K562 treated with DMSO at 1 percent for 4 hours (cell line): ENCODE results near the gene METTL3. TPM values are rescaled to one million over a fixed set of nuclear protein-coding genes. Genes with fewer than 3 reads are reported as not detected.

Source experiments
- total RNA-seq: library from RNA; unstranded; fragments of 300-600 nt; gene quantifications from 2 replicates; pipeline ENCODE4 v1.2.3, GENCODE V29; 2022; ENCODE audit not compliant: insufficient read depth

Gene METTL3
- total RNA-seq: 38.4 and 46.2 TPM in 2 replicates

DNA sequence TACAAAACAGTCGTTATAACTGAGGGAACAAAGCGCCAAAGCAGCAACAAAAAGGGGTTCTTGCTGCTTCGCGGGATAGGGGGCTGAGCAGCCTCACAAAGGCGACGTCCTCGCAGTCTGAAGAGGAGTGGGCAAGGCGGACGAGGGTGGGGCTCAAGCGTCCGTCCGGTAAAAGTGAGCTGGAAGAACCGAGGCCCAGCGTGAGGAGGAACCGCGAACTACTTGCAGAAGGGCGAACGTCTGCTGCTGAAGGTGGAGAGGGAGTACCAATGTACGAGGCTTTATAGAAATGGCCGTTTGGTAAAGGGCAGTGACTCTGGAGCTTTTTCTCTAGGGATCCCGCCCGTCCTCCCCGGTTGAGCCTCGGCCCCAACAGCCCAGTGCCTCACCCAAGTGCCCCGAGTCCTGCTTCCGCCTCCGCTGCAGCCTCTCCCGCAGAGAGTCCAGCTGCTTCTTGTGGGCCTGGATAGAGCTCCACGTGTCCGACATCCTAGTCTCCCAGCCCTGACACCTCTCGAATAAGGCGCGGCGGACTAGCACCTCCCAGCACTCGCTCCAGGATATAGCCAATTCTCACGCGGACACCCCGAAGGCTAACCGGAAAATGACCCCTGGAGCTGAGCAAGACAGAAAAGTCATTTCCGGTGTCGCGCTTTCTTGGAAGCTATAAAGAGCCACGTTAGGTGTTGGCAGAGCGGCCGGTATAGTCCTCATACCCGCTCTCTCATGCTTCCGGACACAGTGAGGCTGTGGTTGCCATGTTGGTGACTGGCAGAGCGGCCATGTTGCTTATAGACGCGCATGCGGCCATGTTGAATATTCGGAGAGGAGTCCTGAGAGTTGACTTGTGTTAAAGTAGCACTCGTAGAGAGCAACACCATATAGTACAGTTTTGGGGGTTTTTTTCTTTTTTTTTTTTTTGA, at the start of gene METTL3:
Gene METTL3 (minus strand): TSS at position 606 of the 923 bp plus-strand sequence. CDS start 117 bp downstream, at position 489.

DNA sequence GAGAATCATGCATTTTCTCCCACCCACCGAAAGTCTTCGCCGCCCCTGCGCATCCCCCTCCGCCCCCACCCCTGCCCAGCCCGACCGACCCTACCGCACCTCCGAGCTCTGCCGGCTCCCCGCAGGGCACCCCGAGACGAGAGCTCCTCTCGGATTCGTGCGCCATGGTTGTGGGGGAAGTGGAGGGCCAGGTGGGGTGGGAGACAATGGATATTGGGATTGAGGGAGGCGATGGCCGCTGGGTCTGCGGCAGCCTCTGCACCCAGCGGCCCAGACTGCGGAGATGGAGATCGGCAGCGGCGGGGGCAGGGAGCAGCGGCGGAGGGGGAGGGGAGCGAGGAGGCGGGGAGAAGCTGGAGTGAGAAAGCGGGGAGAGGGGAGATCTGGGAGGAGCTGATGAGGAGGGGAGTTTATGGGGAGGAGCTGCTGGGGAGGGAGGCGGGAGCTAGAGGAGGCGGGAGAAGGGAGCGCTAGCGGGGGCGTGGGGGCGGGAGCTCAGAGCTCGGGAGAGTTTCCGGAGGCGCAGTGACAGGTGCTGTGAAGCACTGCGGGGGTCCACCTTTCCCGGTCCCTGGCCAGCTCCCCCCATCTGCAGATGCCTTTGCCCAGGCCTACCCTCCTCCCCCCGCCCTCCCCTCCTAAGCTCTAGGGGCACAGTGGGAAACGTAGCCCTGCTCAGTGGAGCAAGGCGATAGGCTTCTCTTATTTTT, 15.0 kb upstream of the METTL3 start, which contains the start of gene SALL2:
Gene SALL2 (minus strand): TSS at position 385 of the 710 bp plus-strand sequence. CDS start 219 bp downstream, at position 166.

DNA sequence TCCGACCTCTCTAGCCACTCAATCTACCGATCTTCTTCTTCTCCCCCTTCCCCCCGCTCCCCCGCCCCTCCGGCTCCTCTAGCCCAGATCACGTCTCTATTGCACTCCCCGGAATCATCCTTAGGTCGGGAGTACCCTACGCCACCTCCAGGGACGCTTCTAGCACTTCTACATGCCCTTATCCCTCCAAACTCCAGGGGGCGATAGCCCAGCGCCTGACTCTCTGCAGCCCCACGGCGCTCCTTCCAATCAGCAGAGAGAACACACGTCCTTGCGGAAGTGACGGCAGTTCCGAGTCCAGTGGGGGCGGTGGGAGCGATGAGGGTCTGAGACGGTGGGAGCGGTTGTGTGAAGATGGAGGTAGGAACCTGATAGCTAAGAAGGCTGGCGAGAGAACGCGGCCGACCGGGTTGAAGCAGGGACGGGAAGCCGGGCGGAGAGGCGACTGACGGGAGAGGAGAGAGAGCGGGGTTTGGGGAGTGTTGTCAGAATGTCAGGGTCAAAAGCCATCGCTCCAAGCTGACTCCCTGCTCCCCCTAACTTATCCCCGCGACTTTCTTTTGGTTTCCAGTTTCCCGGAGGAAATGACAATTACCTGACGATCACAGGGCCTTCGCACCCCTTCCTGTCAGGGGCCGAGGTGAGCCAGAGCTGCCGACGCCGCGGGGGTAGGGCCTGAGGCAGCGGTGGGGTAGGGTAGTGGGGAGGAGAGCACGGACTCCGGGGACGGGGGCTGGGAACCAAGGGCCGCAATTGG, 34.0 kb downstream of the METTL3 start, which contains the start of the genes RAB2B and TOX4:
Gene RAB2B (minus strand): TSS at position 35 of the 757 bp plus-strand sequence. CDS start 87 bp downstream, outside the sequence.
Gene TOX4 (plus strand): TSS at position 271 of the 757 bp plus-strand sequence. CDS start 84 bp downstream, at position 355.

DNA sequence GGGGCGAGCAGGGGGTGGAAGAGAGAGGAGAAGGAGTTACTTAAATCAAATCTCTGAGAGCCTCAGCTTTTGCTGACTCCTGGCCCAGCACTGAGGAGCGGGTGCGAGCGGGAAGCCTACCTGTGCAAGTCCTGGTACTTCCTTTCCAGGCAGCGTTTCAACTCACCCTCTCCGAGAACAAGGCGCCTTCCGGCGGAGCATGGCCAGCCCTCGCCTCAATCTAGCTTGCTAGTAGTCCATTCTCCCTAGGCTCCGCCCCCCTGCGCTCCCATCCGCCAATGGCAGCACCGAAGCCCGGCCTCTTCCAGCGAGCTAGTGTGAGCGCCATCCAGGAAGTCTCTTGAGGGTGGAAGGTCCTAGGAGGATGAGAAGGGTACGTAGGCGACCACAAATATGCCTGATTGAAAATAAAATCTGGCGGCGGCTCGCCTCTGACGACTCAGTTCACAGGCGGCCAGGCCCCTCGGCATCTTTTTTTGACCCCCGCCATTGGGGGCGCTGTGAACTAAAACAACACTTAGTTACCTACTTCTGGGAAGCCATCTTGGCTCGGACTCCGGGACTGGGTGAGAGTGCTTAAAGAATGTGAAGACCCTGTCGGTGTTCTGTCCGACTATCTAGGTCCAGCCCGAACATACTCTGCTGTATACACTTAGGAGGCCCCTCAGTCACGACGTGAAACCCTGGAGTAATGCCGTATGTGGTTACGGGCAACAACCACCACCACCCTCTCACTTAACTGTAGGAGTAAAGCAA, 55.0 kb downstream of the METTL3 start, which contains the start of gene CHD8:
Gene CHD8 (minus strand): TSS at position 212 of the 756 bp plus-strand sequence. CDS start 24,480 bp downstream, outside the sequence.

Other genes starting within 250 kb of the METTL3 start
- 505 and 565 TPM in 2 replicates for gene HNRNPC, start 241.9 kb downstream of the METTL3 start, total RNA-seq
- gene RPGRIP1, start 231.3 kb downstream of the METTL3 start, total RNA-seq: 0.84 and 1.1 TPM in 2 replicates
- 38.7 and 39.3 TPM in 2 replicates for gene SUPT16H, start 127.3 kb downstream of the METTL3 start, total RNA-seq
- 24.7 and 28.0 TPM in 2 replicates for gene CHD8, start 55.2 kb downstream of the METTL3 start, total RNA-seq
- 9.7 and 13.2 TPM in 2 replicates for gene RAB2B, start 34.4 kb downstream of the METTL3 start, total RNA-seq
- 18.6 and 19.6 TPM in 2 replicates for gene TOX4, start 34.1 kb downstream of the METTL3 start, total RNA-seq
- gene SALL2, start 15.0 kb upstream of the METTL3 start, total RNA-seq: 7.7 and 15.4 TPM in 2 replicates
- not detected in 2 replicates for gene OR10G3, start 68.7 kb upstream of the METTL3 start, total RNA-seq
- gene OR10G2, start 123.6 kb upstream of the METTL3 start, total RNA-seq: not detected in 2 replicates
- gene OR4E2, start 142.5 kb upstream of the METTL3 start, total RNA-seq: not detected in 2 replicates
- gene OR4E1, start 162.5 kb upstream of the METTL3 start, total RNA-seq: not detected in 2 replicates